HEK293 (cell line): Measurements from ENCODE around the gene ZNF618.

ENCODE experiments used
- KLF9 ChIP-seq: fragments of 450-650 bp; formaldehyde crosslinking; IDR thresholded peaks from 2 replicates; pipeline ENCODE4 v1.5.1; 2016; ENCODE audit warnings: missing biosample characterization, missing genetic modification characterization, low read depth
- ZFHX2 ChIP-seq: fragments of 450-650 bp; formaldehyde crosslinking; conservative IDR thresholded peaks from 2 replicates; pipeline ENCODE4 v1.5.1; 2016; ENCODE audit warnings: missing biosample characterization, missing genetic modification characterization
- ZNF391 ChIP-seq: fragments of 450-650 bp; formaldehyde crosslinking; IDR thresholded peaks from 2 replicates; pipeline ENCODE4 v1.5.1; 2016; ENCODE audit warnings: low read depth, missing biosample characterization, missing genetic modification characterization, borderline replicate concordance
- ZNF423 ChIP-seq: fragments of 450-650 bp; formaldehyde crosslinking; IDR thresholded peaks from 2 replicates; pipeline ENCODE4 v1.5.1; 2016; ENCODE audit warnings: missing biosample characterization, missing genetic modification characterization
- ZNF530 ChIP-seq: fragments of 450-650 bp; formaldehyde crosslinking; IDR thresholded peaks from 2 replicates; pipeline ENCODE4 v1.5.1; 2016; ENCODE audit warnings: low read depth, missing biosample characterization, missing genetic modification characterization
- ZNF830 ChIP-seq: fragments of 450-650 bp; IDR thresholded peaks from 2 replicates; pipeline ENCODE4 v1.5.0; 2018; ENCODE audit warnings: missing biosample characterization, missing genetic modification characterization, low read depth, mild to moderate bottlenecking, moderate library complexity

DNA sequence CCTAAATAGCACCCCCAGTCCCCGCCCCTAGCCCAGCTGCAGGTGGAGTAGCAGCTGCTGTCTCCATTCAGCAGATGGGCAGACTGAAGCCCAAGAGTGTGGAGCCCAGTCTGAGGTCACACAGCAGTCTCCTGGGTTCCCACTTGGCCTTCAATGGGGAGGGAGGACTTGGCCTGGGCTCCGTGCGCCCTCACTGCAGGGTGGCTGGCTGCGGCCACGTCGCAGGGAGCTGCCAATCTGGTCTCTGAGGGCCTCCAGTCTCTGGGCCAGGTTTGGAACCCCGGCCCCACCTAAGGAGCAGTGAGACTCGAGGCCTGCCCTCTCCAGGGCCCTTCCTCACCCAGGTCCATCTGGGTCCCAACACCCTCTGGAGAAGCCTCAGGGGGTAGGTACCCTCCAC lies 215.6 kb downstream of the ZNF618 start:
- no peak for TF ChIP-seq ZNF423 (tag by site-specific recombination)
- TF ChIP-seq KLF9 (tag by site-specific recombination) = no peak
- TF ChIP-seq ZNF530 (tag by site-specific recombination) = no peak
- no peak for TF ChIP-seq ZNF391 (tag by site-specific recombination)
- no peak for TF ChIP-seq ZNF830
- no peak for TF ChIP-seq ZFHX2 (tag by site-specific recombination)
